Peyer's patch (tissue), 4 donors: Measurements from ENCODE around the gene BMP8B.
"Not testable (repeated sequence)": the region's sequence is repeated elsewhere in the genome, so short reads cannot be mapped to it uniquely, and the experiment has no call there.

ENCODE experiments used
- CTCF ChIP-seq, 6 experiments: fragments of 450-650 bp in 4 of 6; fragments of 200-600 bp in 2 of 6; sonication (generic) in 1 of 6; IDR thresholded peaks; one replicate each; pipeline ENCODE4 v1.5.1; 2017 to 2019; ENCODE audit warnings: antibody characterized with exemption in 6 of 6, mild to moderate bottlenecking in 3 of 6, moderate library complexity in 1 of 6
- POLR2A ChIP-seq, 2 donors: fragments of 450-650 bp; IDR thresholded peaks; one replicate each; pipeline ENCODE4 v1.5.1; 2017; ENCODE audit warnings: antibody characterized with exemption in 2 of 2, mild to moderate bottlenecking in 2 of 2, moderate library complexity in 2 of 2

- TF ChIP-seq CTCF, POLR2A (IDR thresholded peaks at IDR 0.05): not testable (repeated sequence)
These were observed 18.3 kb downstream of the BMP8B start for GRCh38 chr1:39770100-39771021.
